Measurements from ENCODE around the gene SLC35B2. TPM values are rescaled to one million over a fixed set of nuclear protein-coding genes. Genes with fewer than 3 reads are reported as not detected.
A peak's percentile ranks its signal among the peaks of the same experiment; 100 is the strongest.

The SLC35B2 gene
- total RNA-seq, 2 experiments from 2014 or later = 13.9 to 16.5 TPM

DNA sequence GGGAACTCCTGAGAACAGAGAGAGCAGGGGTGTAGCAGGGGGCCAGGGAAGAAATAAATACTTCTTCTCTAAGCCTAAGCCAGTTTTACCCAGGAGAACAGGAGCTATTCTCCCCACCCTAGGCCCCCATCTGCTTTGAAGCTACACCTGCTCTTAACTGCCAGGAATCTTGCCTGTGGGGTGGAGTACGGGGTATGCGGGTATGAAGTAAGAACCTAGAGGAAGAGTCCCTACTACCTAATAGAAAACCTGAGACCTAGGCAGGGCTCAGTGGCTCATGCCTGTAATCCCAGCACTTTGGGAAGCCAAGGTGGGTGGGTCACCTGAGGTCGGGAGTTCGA lies 32.4 kb downstream of the SLC35B2 start:
- BruUV-seq (replicated peaks) = no TSS peak

GRCh38 chr6:44224029-44224964 lies 33.0 kb downstream of the SLC35B2 start:
- Histone ChIP-seq H3K9me2 (ENCODE audit: insufficient read depth, low read length) (no peaks in the 10 kb centered on the region), H3K4me2 (ENCODE audit: low read length) (peak overlapping the region; percentile 99), H3K4me1 (ENCODE audit: insufficient read depth, low read length, poor library complexity, severe bottlenecking) (peaks cover 57% of the 10 kb centered on the region), H4K20me1 (ENCODE audit: insufficient read depth, low read length) (peaks cover 10% of the 10 kb centered on the region), H3K9me3 (ENCODE audit: low read length) (no peaks in the 10 kb centered on the region), H2AFZ (ENCODE audit: low read length) (peak overlapping the region; percentile 67; the same call in 1 of the 2 replicates), H3K27ac (ENCODE audit: low read depth, low read length, poor library complexity, severe bottlenecking) (peak overlapping the region; percentile 71), H3K4me3 (ENCODE audit: low read depth, low read length, poor library complexity, severe bottlenecking) (peak overlapping the region; percentile 83), H3K36me3 (ENCODE audit: insufficient read depth, low read length) (peaks cover 21% of the 10 kb centered on the region), H3K79me2 (ENCODE audit: insufficient read depth, low read depth, low read length) (peaks cover 27% of the 10 kb centered on the region)
- peak; percentile 74 for DNase-seq (ENCODE audit: low spot score)
- intact Hi-C loops (cut with micrococcal nuclease; ENCODE audit: unreplicated experiment) = loop anchor here (2.0 to 10.0 kb wide), 3 partner anchors 41 to 519 kb away; partner anchors contain the start of genes NFKBIE and VEGFA
- TSS peak; percentile 63 for BruUV-seq (replicated peaks)
- TF ChIP-seq EZH2phosphoT487 (IDR thresholded peaks at IDR 0.05; ENCODE audit: borderline replicate concordance, low read depth, low read length) = no peak
- TF ChIP-seq, protein P1, sequence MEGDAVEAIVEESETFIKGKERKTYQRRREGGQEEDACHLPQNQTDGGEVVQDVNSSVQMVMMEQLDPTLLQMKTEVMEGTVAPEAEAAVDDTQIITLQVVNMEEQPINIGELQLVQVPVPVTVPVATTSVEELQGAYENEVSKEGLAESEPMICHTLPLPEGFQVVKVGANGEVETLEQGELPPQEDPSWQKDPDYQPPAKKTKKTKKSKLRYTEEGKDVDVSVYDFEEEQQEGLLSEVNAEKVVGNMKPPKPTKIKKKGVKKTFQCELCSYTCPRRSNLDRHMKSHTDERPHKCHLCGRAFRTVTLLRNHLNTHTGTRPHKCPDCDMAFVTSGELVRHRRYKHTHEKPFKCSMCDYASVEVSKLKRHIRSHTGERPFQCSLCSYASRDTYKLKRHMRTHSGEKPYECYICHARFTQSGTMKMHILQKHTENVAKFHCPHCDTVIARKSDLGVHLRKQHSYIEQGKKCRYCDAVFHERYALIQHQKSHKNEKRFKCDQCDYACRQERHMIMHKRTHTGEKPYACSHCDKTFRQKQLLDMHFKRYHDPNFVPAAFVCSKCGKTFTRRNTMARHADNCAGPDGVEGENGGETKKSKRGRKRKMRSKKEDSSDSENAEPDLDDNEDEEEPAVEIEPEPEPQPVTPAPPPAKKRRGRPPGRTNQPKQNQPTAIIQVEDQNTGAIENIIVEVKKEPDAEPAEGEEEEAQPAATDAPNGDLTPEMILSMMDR (conservative IDR thresholded peaks at IDR 0.05; ENCODE audit: low read length) = peak; percentile 75
- ChIA-PET POLR2A (interaction anchor here (0.6 to 3.9 kb wide), 13 partner anchors 10 to 164 kb away, joined by 3 to 15 read pairs (median 4); partner anchors contain the start of gene CDC5L), CTCF (ENCODE audit: unreplicated experiment) (interaction anchor here (0.9 to 2.5 kb wide), 9 partner anchors 9 to 38 kb away, joined by 3 to 15 read pairs (median 3); no protein-coding TSS in a partner anchor)

More for the DNA sequence above, 32.4 kb downstream of the SLC35B2 start:
- Histone ChIP-seq H3K27ac (ENCODE audit: low read depth, low read length, poor library complexity, severe bottlenecking) (peak overlapping the region; percentile 71), H3K4me3 (ENCODE audit: low read depth, low read length, poor library complexity, severe bottlenecking) (peak overlapping the region; percentile 83), H3K9me3 (ENCODE audit: low read length) (no peaks in the 10 kb centered on the region), H3K4me1 (ENCODE audit: insufficient read depth, low read length, poor library complexity, severe bottlenecking) (peaks cover 51% of the 10 kb centered on the region), H3K4me2 (ENCODE audit: low read length) (peak overlapping the region; percentile 99), H2AFZ (ENCODE audit: low read length) (no peak overlapping the region), H3K79me2 (ENCODE audit: insufficient read depth, low read depth, low read length) (peaks cover 27% of the 10 kb centered on the region), H3K9me2 (ENCODE audit: insufficient read depth, low read length) (no peaks in the 10 kb centered on the region), H3K36me3 (ENCODE audit: insufficient read depth, low read length) (peaks cover 26% of the 10 kb centered on the region), H4K20me1 (ENCODE audit: insufficient read depth, low read length) (peaks cover 10% of the 10 kb centered on the region)
- ChIA-PET CTCF (ENCODE audit: unreplicated experiment) (interaction anchor here (0.9 to 2.5 kb wide), 7 partner anchors 8 to 37 kb away, joined by 3 to 15 read pairs (median 4); no protein-coding TSS in a partner anchor), POLR2A (interaction anchor here (1.1 to 3.9 kb wide), 8 partner anchors 10 to 163 kb away, joined by 3 to 15 read pairs (median 4); partner anchors contain the start of gene CDC5L)
- TF ChIP-seq, protein P1 (conservative IDR thresholded peaks at IDR 0.05; ENCODE audit: low read length) = no peak
- TF ChIP-seq EZH2phosphoT487 (IDR thresholded peaks at IDR 0.05; ENCODE audit: borderline replicate concordance, low read depth, low read length) = no peak
- no peak for DNase-seq (ENCODE audit: low spot score)
- intact Hi-C loops (cut with micrococcal nuclease; ENCODE audit: unreplicated experiment) = loop anchor here (2.0 to 10.0 kb wide), 3 partner anchors 40 to 520 kb away; partner anchors contain the start of genes NFKBIE and VEGFA

Measured in OCI-LY7 (cell line).